ENCODE data around the gene ATRAID.
"Not testable (repeated sequence)": the region's sequence is repeated elsewhere in the genome, so short reads cannot be mapped to it uniquely, and the experiment has no call there.

Gene ATRAID

GRCh38 chr2:27194538-27195354, 17.1 kb upstream of the ATRAID start:
- DNase-seq (ENCODE audit: low spot score): peak; percentile 72

GRCh38 chr2:27195799-27196198, 16.0 kb upstream of the ATRAID start:
- DNase-seq (ENCODE audit: low spot score): not testable (repeated sequence)

GRCh38 chr2:27198068-27198467, 13.8 kb upstream of the ATRAID start:
- DNase-seq (ENCODE audit: low spot score): not testable (repeated sequence)

DNA sequence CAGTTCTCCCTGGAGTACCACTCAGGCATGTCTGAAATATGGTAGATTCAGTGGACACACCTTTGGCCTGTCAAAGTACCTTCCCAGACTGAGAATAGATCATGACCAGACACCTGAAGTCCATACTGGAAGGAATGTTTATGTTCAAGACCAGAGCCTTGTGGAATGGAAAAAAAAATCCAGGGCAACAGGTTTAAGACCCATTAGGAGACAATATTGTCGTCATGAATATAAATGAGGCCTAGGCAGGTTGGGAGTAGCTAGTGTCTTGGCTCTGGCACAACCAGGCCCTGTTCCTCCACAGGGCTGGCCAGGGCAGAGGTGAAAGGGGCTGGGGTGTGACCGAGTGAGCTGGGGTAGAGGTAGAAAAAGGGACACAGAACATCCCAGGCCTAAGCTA, 13.2 kb upstream of the ATRAID start:
- DNase-seq (ENCODE audit: low spot score): no peak

- no peak for DNase-seq (ENCODE audit: low spot score)
Observed at GRCh38 chr2:27199241-27199640, 12.6 kb upstream of the ATRAID start.

DNA sequence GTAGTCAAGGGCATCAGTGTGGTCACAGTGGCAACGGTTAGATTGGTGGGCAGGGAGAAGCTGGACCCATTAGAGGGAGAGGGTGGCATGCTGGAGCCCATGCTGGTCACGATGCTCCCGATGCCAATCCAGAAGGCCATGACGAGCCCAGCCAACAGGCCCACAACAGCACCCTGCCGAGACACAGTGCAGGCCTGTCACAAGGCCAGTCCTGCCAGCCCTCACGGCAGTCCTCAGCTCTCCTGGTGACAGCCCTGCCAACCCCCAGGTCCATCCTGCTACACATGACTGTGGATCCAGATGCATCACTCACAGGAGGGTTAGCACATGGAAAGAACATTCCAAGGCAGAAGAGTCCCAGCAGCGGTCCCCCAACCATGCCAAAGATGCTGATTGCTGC, 10.2 kb upstream of the ATRAID start:
- no peak for DNase-seq (ENCODE audit: low spot score)

DNA sequence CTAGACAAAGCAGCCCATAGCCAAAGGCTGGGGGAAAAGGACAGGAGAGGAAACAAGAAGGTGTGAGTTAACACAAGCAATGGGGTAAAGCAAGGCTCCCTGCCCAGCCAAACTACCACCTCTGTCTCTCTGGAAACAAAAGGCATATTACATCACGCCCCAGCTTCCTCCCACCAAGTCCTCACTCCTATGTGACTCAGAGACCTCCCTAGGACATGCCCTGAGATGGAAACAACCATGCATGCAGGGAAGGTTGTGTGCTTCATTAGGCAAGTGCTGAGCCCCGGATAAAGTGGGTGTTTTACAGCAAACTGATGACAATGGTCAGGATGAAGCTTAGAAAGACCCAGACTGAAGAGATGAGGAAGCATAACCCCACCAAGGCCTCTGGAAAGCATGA, 9.0 kb upstream of the ATRAID start:
- peak; percentile 78 for DNase-seq (ENCODE audit: low spot score)

DNA sequence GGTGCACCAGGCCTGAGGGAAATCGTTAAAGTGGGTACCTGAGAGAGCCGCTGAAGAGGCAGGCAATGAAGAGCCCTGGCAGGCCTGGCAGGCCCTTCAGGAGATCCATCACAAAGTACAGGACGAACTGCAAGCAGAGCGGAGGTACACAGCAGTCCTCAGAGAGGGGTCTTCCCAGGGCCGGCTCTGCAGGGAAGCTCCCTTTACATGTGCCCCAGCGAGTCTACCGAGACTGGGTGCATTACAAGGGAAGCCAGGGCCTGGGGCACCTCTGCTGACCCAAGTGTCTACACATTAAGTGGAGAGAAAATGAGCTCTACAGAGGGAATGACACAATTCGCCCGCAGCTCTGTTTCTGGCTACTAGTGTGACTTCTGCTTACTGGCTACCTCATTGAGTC, 8.1 kb upstream of the ATRAID start:
- DNase-seq (ENCODE audit: low spot score): no peak

DNA sequence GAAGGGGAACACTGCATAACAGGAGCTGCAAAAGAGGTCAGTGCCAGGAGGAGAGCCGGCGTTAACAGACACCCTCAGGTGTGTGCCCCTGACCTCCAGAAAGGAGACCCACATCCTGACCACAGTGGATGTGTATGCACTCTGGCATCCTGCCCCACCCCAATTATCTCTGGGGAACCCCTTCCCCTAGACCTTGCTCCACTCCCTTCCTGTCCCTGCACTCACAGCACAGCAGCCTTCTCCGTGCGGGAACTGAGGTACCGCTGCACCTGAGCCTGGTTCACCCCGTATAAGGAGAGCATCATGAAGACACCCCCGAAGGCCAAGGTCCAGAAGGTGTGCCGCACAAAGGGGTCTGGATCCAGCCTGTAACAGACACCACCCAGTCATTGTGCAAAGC, 7.3 kb upstream of the ATRAID start:
- no peak for DNase-seq (ENCODE audit: low spot score)

DNA sequence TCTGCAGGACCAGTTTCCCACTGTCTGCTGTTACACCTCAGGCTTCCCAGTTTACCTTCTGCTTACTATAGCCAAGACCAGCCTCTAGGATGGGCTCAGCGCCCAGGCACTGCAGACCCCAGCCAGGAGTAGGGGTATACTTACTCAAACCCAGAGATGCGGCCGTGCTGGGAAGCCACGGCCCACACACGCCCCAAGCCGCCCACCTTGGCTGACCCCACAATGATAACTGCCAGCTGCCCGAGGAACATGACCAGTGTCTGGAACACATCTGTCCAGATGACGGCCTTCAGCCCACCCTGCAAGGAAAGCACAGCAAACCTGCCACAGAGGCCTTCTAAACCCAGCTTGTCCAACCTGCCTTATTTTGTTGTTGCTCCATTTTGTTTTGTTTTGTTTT, 6.6 kb upstream of the ATRAID start:
- DNase-seq (ENCODE audit: low spot score): no peak

- DNase-seq (ENCODE audit: low spot score): no peak
Observed at GRCh38 chr2:27206346-27206745, 5.5 kb upstream of the ATRAID start.

- no peak for DNase-seq (ENCODE audit: low spot score)
Observed at GRCh38 chr2:27208486-27209050, 3.3 kb upstream of the ATRAID start.

GRCh38 chr2:27209621-27210401, 2.0 kb upstream of the ATRAID start:
- no peak for DNase-seq (ENCODE audit: low spot score)

DNA sequence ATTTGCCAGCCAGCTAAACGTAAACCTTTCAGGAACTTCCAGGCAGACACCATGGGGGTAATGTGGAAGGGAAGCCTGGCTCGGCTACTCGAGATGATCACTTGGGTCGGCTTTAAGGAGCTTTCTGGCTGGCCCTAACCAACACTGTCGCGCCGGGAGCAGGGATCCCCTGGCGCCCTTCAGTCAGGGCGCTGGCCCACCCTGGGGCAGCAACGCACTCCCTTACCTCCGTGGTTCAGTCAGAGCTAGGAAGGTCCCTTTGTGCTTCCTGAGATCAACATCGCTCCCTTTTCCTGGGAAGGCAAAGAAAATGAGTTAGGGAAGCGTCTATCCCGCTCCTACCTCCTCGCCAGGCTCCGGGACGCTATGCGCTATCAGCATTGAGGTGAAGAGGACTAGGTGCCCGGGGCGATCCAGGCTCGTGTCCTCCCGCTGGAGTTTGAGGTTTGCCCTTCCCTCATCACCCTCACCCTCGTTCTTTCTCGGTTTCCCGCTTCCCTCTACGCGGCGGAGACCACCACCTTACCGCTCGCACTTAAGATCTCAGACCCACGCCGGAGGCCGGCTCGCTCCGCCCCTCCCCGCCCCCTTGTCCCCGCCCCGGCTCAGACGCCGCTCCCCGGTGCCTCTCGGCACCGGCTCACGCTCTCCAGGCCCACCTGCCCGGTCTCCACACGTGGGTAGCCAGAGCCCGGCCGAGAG, 449 bp upstream of the ATRAID start:
- no peak for DNase-seq (ENCODE audit: low spot score)

GRCh38 chr2:27212626-27213471, 1.0 kb downstream of the ATRAID start:
- DNase-seq (ENCODE audit: low spot score): peak; percentile 53

GRCh38 chr2:27214941-27215340, 3.1 kb downstream of the ATRAID start:
- DNase-seq (ENCODE audit: low spot score): no peak

DNA sequence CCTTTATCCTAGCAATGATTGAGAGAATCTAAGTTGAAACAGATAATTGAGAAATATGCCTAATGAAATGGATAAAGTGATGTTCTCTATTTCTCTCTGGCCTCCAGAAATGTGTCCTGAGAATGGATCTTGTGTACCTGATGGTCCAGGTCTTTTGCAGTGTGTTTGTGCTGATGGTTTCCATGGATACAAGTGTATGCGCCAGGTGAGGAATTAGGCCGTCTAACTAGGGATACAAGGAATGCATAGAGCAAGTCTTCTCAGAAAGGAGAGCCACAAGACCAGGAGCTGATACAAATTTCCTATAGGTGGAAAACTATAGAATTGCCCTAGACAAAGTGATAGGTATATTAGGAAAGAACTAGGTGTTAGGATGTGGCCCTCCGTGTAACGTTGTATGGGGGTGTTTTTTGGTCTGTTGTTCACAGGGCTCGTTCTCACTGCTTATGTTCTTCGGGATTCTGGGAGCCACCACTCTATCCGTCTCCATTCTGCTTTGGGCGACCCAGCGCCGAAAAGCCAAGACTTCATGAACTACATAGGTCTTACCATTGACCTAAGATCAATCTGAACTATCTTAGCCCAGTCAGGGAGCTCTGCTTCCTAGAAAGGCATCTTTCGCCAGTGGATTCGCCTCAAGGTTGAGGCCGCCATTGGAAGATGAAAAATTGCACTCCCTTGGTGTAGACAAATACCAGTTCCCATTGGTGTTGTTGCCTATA, 4.7 kb downstream of the ATRAID start:
- DNase-seq (ENCODE audit: low spot score): no peak

GRCh38 chr2:27217173-27218121, 5.6 kb downstream of the ATRAID start, which contains the start of gene CAD:
Gene CAD, plus strand, starts transcription at chr2:27217369. Its CDS starts 183 bp downstream, at chr2:27217552.
- peak; percentile 84 for DNase-seq (ENCODE audit: low spot score)

- no peak for DNase-seq (ENCODE audit: low spot score)
Observed at GRCh38 chr2:27218614-27219013, 6.8 kb downstream of the ATRAID start.

DNA sequence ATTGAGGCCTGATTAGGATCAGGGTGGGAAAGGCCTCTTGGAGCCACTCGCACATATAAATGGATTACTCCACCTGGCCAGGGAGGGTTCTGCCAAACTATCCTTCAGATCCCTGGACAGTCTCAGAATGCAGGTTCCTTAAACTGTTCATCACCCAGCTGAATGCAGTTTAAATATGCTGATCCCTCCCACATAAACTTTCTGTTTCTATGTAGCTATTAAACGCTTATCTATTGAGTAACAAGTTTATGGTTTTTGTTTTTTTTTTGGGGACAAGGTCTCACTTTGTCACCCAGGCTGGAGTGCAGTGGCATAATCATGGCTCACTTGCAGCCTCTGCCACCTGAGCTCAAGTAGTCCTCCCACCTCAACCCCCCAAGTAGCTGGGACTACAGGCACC, 7.2 kb downstream of the ATRAID start:
- no peak for DNase-seq (ENCODE audit: low spot score)

All from kidney tubule cell (primary cell).